HEK293T (cell line): Measurements from ENCODE around the gene PNMA8A.
"Not testable (repeated sequence)": the region's sequence is repeated elsewhere in the genome, so short reads cannot be mapped to it uniquely, and the experiment has no call there.

Source experiments
- CTCF ChIA-PET: fragments of 350-600 bp; formaldehyde crosslinking; extraction: SDS; loops from one replicate; lab custom pipeline; 2021; ENCODE audit warnings: antibody characterized with exemption, inconsistent platforms; lab: Yijun Ruan, JAX
- POLR2A ChIA-PET: fragments of 350-600 bp; formaldehyde crosslinking; extraction: SDS; loops from one replicate; lab custom pipeline; 2020; ENCODE audit warnings: antibody characterized with exemption, inconsistent platforms; lab: Yijun Ruan, JAX
- DNase-seq: peaks from one replicate; pipeline ENCODE4 v3.0.0; 2012; ENCODE audit warnings: mixed read lengths; ENCODE audit errors: extremely low spot score
- ARNT ChIP-seq: fragments of 450-650 bp; IDR thresholded peaks from 2 replicates; pipeline ENCODE4 v1.6.1; 2017; ENCODE audit warnings: mild to moderate bottlenecking
- BHLHE40 ChIP-seq: fragments of 450-650 bp; IDR thresholded peaks from 2 replicates; pipeline ENCODE4 v1.6.1; 2016; ENCODE audit warnings: mild to moderate bottlenecking, moderate library complexity, borderline replicate concordance
- CTBP1 ChIP-seq: fragments of 450-650 bp; IDR thresholded peaks from 2 replicates; pipeline ENCODE4 v1.6.1; 2016; ENCODE audit warnings: borderline replicate concordance
- ELF4 ChIP-seq: fragments of 450-650 bp; IDR thresholded peaks from 2 replicates; pipeline ENCODE4 v1.6.1; 2017; ENCODE audit warnings: antibody characterized with exemption
- FOXA1 ChIP-seq: fragments of 450-650 bp; IDR thresholded peaks from 2 replicates; pipeline ENCODE4 v1.6.1; 2016; ENCODE audit warnings: mild to moderate bottlenecking
- FOXK2 ChIP-seq: fragments of 450-650 bp; IDR thresholded peaks from 2 replicates; pipeline ENCODE4 v1.6.1; 2016; ENCODE audit warnings: mild to moderate bottlenecking
- FOXM1 ChIP-seq: fragments of 450-650 bp; IDR thresholded peaks from 2 replicates; pipeline ENCODE4 v1.6.1; 2017; ENCODE audit warnings: mild to moderate bottlenecking, borderline replicate concordance
- HDGF ChIP-seq: fragments of 450-650 bp; IDR thresholded peaks from 2 replicates; pipeline ENCODE4 v1.6.1; 2017; ENCODE audit warnings: antibody characterized with exemption, borderline replicate concordance
- L3MBTL2 ChIP-seq: fragments of 450-650 bp; conservative IDR thresholded peaks from 2 replicates; pipeline ENCODE4 v1.6.1; 2016; ENCODE audit warnings: mild to moderate bottlenecking
- LEF1 ChIP-seq: fragments of 450-650 bp; IDR thresholded peaks from 2 replicates; pipeline ENCODE4 v1.6.1; 2017; ENCODE audit warnings: mild to moderate bottlenecking, borderline replicate concordance
- NFRKB ChIP-seq: fragments of 450-650 bp; IDR thresholded peaks from 2 replicates; pipeline ENCODE4 v1.6.1; 2016; ENCODE audit warnings: mild to moderate bottlenecking, moderate library complexity
- PKNOX1 ChIP-seq: fragments of 450-650 bp; IDR thresholded peaks from 2 replicates; pipeline ENCODE4 v1.6.1; 2016
- SP1 ChIP-seq: fragments of 450-650 bp; IDR thresholded peaks from 2 replicates; pipeline ENCODE4 v1.6.1; 2017
- SUZ12 ChIP-seq: fragments of 450-650 bp; IDR thresholded peaks from 2 replicates; pipeline ENCODE4 v1.6.1; 2016; ENCODE audit warnings: mild to moderate bottlenecking
- TARDBP ChIP-seq: fragments of 450-650 bp; IDR thresholded peaks from 2 replicates; pipeline ENCODE4 v1.6.1; 2016
- ZNF384 ChIP-seq: fragments of 450-650 bp; IDR thresholded peaks from 2 replicates; pipeline ENCODE4 v1.6.1; 2016

Gene PNMA8A

GRCh38 chr19:46499692-46500091, 28.3 kb upstream of the PNMA8A start:
- DNase-seq = no peak
- POLR2A ChIA-PET = no interaction called here
- TF ChIP-seq ARNT (no peak), L3MBTL2 (no peak), FOXA1 (no peak), TARDBP (no peak), FOXM1 (no peak), SUZ12 (no peak), PKNOX1 (no peak), ELF4 (no peak), SP1 (no peak), BHLHE40 (no peak), LEF1 (no peak), FOXK2 (no peak)
- CTCF ChIA-PET = no interaction called here

- TF ChIP-seq SP1 (no peak), NFRKB (no peak), CTBP1 (no peak), TARDBP (no peak), ARNT (no peak), ZNF384 (no peak), LEF1 (no peak), FOXM1 (no peak), L3MBTL2 (no peak), HDGF (no peak), FOXK2 (no peak), SUZ12 (no peak), FOXA1 (no peak)
- ChIA-PET CTCF (no interaction called here), POLR2A (no interaction called here)
- DNase-seq = no peak
Measured at GRCh38 chr19:46497773-46498172, 26.4 kb upstream of the PNMA8A start.

- POLR2A ChIA-PET, DNase-seq: not testable (repeated sequence)
- CTCF ChIA-PET = interaction anchor here (0.8 kb wide), 1 partner anchor 101 kb away, joined by 3 read pairs; no protein-coding TSS in a partner anchor
Measured at GRCh38 chr19:46496886-46497285, 25.5 kb upstream of the PNMA8A start.

GRCh38 chr19:46496304-46496703, 24.9 kb upstream of the PNMA8A start:
- CTCF ChIA-PET = interaction anchor here (0.8 kb wide), 1 partner anchor 100 kb away, joined by 3 read pairs; no protein-coding TSS in a partner anchor
- no peak for TF ChIP-seq ELF4
- TF ChIP-seq FOXM1 = no peak
- no peak for TF ChIP-seq FOXK2
- no peak for TF ChIP-seq NFRKB
- no peak for TF ChIP-seq CTBP1
- no peak for TF ChIP-seq SUZ12
- no peak for DNase-seq
- POLR2A ChIA-PET = interaction anchor here (0.5 to 0.8 kb wide), 2 partner anchors 8 to 1120 kb away, joined by 3 read pairs; no protein-coding TSS in a partner anchor

- no peak for DNase-seq
- CTCF ChIA-PET = no interaction called here
- TF ChIP-seq ZNF384 (no peak), LEF1 (no peak), SUZ12 (no peak), FOXA1 (no peak), ARNT (no peak)
- POLR2A ChIA-PET = interaction anchor here (0.5 to 0.8 kb wide), 2 partner anchors 9 to 1121 kb away, joined by 3 read pairs; no protein-coding TSS in a partner anchor
Measured at GRCh38 chr19:46495786-46496099, 24.4 kb upstream of the PNMA8A start, which contains the start of gene PNMA8B. PNMA8B (minus strand) TSS chr19:46495867; CDS start chr19:46495465, 402 bp downstream.

- no peak for DNase-seq
- ChIA-PET POLR2A (interaction anchor here (0.8 kb wide), 1 partner anchor 9 kb away, joined by 3 read pairs; no protein-coding TSS in a partner anchor), CTCF (no interaction called here)
- no peak for TF ChIP-seq LEF1
- TF ChIP-seq PKNOX1 = no peak
- no peak for TF ChIP-seq TARDBP
- no peak for TF ChIP-seq L3MBTL2
- TF ChIP-seq ARNT = no peak
- no peak for TF ChIP-seq FOXK2
- TF ChIP-seq HDGF = no peak
- TF ChIP-seq CTBP1 = no peak
- TF ChIP-seq BHLHE40 = no peak
- TF ChIP-seq NFRKB = no peak
- TF ChIP-seq ZNF384 = no peak
- TF ChIP-seq FOXM1 = no peak
- TF ChIP-seq ELF4 = no peak
- no peak for TF ChIP-seq SUZ12
- TF ChIP-seq SP1 = no peak
- TF ChIP-seq FOXA1 = no peak
Measured at GRCh38 chr19:46494941-46495785, 23.8 kb upstream of the PNMA8A start.
